Inferior parietal cortex (tissue), 1 donor: ENCODE measurements around the gene PXDN.
"Not testable (repeated sequence)": the region's sequence is repeated elsewhere in the genome, so short reads cannot be mapped to it uniquely, and the experiment has no call there.

Experiments used
- DNase-seq: peaks from one replicate; pipeline ENCODE4 v3.0.0-alpha.2; 2016; ENCODE audit errors: extremely low spot score

PXDN gene

GRCh38 chr2:1726558-1726957 lies 17.8 kb downstream of the PXDN start:
- DNase-seq, result no peak

DNA sequence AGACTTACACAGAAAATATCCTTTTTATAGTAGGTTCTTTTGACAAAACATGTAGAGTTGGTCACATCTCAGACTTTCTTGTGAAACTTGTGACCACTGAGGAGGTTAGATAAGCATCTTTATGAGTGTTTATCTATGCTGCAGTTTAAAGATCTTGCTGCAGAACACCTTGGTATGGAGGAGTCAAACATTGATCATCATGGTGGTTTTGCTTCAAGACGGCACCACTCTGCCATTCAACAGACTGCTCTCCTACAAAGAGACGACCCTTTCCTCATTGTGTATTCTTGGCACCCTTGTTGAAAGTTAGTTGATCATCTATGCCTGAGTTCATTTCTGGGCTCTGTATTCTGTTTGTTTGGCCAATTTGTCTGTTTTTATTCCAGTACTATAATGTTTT lies 20.0 kb downstream of the PXDN start:
- not testable (repeated sequence) for DNase-seq

DNA sequence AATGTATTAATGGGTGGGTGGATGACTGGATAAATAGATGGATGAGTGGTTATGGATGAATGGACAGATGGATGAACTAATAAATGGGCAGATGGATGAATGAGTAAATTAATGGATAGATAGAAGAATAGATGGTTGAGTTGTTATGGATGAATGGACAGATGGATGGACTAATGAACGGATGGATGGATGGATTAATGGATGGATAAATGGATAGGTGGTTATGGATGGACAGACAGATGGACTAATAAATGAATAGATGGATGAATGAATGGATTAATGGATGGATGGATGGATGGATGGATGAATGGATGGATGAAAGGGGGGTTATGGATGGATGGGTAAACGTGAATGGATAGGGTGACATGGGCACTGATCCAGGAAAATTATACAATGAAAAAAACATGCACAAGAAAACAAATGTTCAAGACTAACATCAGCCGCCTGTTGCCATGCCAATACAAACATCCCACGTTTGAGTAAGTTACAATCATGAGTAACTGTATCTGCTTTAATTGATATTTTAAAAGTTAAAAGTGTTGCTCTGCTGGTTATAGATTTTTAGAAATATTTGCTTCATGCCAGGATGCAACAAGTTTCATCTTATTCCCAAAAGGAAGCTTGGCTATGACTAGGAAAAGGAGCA lies 20.8 kb downstream of the PXDN start:
- no peak for DNase-seq

DNA sequence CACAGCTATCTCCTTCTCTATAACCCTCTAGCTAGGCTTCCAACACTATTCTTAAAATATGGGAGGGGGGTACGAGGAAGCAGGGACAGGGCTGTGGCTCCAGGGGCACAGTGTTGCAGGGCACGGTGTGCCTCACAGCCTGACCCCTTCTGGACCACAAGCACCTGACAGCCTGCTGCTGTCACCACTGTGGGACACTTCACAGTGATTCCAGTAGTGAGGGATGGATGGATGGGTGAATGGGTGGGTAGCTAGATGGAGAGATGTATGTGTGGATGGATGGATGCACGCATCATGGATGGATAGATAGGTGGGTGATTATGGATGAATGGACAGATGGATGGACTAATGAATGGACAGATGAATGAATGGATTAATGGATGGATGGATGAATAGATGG lies 21.6 kb downstream of the PXDN start:
- no peak for DNase-seq

- DNase-seq, result no peak
These were observed 22.3 kb downstream of the PXDN start for GRCh38 chr2:1721706-1722646.

- DNase-seq, result no peak
These were observed 25.7 kb downstream of the PXDN start for GRCh38 chr2:1718339-1719220.

DNA sequence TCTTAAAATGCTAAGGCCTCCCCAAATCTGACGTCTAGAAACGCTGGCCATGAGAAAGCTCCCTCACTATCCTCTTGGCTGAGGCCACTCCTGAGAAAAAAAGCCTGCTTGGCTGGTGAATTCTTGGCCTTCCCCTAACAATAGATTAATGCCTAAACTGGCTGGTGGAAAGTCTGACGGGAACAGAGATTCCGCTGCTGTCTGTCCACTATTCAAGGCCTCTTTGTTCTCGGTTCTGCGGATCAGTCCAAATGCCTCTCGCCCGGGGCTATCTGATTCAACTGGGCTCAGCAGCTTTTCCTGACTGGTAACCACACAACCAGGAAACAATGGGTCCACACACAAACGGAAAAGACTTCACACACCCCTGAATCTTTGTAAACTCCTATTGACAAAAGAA lies 27.2 kb downstream of the PXDN start:
- no peak for DNase-seq

- DNase-seq, result no peak
These were observed 27.9 kb downstream of the PXDN start for GRCh38 chr2:1716441-1716840.

DNA sequence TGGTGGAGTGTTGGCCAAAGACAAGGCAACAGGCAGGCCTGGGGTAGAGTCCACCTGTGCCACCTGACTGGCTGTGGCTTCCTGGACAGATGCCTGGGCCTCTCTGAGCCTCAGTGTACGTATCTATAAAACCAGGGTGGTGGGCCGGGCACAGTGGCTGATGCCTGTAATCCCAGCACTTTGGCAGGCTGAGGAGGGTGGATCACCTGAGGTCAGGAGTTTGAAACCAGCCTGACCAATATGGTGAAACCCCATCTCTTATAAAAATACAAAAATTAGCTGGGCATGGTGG lies 28.4 kb downstream of the PXDN start:
- DNase-seq, result not testable (repeated sequence)

- DNase-seq, result no peak
These were observed 28.9 kb downstream of the PXDN start for GRCh38 chr2:1715184-1716013.

DNA sequence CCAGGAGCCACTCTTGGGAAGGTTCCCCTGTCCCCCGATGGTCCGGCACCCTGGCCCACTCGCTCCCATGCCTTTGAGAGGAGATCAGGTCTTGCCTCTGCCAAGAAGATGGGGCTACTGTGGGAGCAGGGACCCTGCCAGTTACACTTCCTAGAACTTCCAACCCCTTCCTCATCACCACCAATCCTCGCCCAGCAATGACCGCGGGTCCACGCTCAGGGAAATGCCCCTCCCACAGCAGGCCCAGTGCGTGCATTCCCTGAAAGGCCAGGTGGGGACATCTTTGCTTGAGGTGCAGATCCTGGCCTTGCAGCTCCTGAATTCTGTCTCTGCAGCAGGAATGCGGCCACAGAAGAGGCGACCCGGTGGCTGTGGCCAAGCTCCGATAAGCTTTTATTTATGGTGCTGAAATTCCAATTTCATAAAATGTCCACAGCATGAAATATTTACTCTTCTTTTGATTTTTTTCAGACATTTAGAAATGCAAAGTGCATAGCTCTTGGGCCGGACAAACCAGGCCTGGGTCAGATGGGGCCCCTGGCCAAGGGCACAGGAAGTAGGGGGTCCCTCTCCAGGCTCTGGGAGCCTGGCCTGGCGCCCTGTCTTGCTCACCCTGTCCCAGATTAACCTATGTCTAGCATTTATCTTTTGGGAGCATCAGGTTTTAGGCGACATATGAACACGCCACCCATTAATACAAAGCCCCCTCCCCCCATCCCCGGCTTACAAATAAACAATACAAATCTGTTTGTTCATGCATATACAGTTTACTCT lies 29.8 kb downstream of the PXDN start:
- DNase-seq, result no peak

GRCh38 chr2:1713839-1714236 lies 30.5 kb downstream of the PXDN start:
- DNase-seq, result no peak

DNA sequence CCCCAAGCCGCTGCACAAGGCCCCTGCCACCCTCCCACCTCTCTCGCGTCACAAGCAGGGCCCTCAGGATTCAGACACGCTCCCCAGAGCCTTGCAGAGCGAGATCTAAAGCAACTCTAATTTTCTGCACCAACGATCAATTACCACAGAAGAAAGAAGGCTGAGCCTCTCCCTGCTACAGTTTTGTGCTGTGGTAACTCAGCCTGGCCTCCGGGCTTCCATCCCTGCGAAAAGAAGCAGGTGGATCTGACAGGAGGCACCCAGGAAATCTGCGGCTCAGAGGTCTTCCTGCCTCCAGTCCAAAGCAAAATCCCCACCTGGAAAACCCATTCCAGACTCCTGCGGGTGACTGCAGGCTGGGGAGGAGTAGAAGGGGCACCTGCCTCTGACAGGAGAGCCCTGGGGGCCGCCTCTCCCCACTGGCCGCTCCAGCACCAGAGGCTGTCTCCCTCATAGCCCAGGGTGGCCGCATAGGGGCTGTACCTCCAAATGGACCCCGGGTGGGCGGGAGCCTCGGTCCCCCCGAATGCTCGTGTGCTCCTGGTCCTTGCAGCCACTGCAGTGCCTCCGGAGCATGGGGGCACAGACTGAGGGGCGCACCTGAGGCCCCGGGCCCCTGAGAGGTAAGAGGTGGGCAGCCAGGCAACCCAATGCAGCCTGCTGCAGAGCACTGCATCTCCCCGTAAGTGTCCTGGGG lies 31.0 kb downstream of the PXDN start:
- no peak for DNase-seq

DNA sequence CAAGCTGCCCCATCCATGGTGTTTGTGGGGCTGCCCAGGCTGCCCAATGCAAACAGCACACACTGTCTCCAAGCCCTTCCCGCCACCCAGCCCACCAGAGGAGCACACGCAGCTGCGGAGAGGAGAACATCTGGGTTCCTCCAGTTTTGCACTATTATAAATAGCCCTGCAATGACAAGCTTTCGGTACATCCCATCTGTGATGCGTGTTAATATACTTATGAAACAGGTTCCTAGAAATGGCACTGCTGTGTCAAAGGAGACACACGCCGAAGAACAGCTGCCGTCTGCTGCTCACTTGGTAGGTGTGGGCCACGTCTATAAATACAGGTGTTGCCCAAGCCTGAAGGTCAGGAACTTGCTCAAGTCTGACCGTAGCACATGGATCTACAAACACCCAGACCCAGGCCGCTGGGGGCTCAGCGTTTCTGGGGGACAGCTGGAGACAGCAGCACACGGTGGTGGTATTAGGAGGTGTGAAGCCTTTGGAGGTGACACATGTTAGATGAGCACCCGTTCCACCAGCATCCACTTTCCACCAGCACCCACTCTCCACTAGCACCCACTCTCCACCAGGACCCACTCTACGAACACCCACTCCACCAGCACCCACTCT lies 34.3 kb downstream of the PXDN start:
- no peak for DNase-seq

DNA sequence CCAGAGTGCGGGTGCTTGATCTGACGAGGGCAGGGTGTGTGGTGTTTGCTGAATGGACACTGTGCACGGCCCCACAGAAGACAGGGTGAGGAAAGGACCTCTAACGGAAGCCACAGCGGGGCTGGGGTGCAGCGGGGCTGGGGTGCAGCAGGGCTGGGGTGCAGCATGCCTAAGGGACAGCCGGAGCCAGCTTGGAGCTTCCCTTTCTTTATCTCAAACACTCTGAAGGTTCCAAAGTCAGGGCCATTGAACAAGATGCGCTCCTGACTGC lies 35.0 kb downstream of the PXDN start:
- DNase-seq, result no peak

DNA sequence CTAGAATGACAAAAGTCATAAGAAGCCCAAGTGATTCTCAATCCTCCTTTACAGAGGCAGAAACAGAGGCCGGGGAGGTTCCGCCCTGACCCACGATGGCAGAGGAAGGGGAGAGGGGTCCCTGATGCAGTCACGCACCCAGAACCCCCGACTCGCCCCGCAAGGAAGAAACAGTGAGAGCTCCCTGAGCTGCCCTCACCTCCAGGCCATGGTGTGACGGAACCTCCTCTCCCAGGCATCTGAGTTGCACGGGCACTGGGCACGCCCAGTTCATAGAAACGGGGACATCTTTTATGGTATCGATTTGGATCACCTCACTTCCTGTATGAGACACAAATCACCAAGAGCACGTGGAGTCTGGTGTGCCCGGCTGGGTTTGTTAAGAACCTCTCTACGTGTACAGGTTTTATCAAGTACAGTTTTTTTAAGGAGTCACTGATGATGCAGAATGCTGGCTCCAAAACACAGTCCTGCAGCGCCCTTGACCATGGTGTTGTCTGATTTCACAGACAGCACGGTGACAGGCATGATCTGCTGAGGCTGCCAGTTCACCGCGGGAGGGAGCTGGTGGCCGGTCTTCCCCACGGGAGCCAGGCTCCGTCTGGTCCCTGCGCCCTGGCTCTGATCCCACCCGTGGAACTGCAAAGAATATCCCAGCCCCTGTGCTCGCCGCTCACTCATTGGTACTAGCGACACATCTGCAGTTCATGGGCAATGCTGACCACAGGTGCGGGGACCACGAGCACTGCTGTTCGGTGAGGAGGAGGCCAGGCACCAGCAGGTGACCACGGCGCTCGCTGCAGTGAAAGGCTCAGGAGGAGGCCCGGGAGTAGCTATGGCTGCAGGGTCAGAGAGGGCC lies 35.6 kb downstream of the PXDN start:
- DNase-seq, result no peak

GRCh38 chr2:1707771-1708418 lies 36.4 kb downstream of the PXDN start:
- no peak for DNase-seq

DNA sequence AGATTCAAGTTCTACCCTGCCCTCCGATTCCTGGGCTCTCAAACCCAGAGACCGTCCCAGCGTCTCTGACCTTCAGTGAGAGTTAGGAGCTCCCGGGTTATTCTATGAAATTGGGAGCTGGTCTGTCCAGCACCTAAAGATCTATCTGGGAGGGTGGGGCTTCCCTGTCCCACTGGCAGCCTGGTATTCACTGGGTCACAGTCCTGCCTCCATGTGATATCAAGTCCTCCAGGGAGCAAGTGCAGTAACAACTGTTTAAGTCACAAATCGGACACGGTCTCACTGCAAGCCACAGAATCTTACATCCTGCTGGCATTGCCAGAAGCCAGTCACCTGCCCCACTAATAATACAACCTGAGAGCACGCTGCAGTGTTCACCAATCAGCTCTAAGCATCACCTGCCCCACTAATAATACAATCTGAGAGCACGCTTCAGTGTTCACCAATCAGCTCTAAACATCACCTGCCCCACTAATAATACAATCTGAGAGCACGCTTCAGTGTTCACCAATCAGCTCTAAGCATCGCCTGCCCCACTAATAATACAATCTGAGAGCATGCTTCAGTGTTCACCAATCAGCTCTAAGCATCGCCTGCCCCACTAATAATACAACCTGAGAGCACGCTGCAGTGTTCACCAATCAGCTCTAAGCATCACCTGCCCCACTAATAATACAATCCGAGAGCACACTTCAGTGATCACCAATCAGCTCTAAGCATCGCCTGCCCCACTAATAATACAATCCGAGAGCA lies 38.0 kb downstream of the PXDN start:
- not testable (repeated sequence) for DNase-seq
